ENCODE results near the gene MAGI3.

The MAGI3 gene

GRCh38 chr1:113437554-113438341, 47.4 kb downstream of the MAGI3 start:
- no peaks in the 10 kb centered on the region for H3K79me2 ChIP-seq (ENCODE audit: control insufficient read depth, insufficient read depth, low read length)
- no peak overlapping the region for H3K18ac ChIP-seq (ENCODE audit: low read length)
- no peak overlapping the region for H2AK5ac ChIP-seq (ENCODE audit: low read length)
- no peak overlapping the region for H3K27ac ChIP-seq (ENCODE audit: low read depth, low read length)
- H3K4me1 ChIP-seq (ENCODE audit: control insufficient read depth, low read depth, low read length): peaks cover 2% of the 10 kb centered on the region
- H4K8ac ChIP-seq (ENCODE audit: low read depth, low read length): no peak overlapping the region
- H3K36me3 ChIP-seq (ENCODE audit: control insufficient read depth, insufficient read depth, low read length): no peaks in the 10 kb centered on the region
- no CpG with 5 or more reads among the region's 3 CpGs for WGBS (ENCODE audit: extremely low coverage, insufficient coverage, low lambda C conversion rate)
- no peak overlapping the region for H3K4me2 ChIP-seq (ENCODE audit: low read length)
- H4K5ac ChIP-seq (ENCODE audit: low read length): no peak overlapping the region
- no peak overlapping the region for H3K9ac ChIP-seq (ENCODE audit: low read length)
- no peak for DNase-seq
- H2BK15ac ChIP-seq (replicated peaks; ENCODE audit: low read depth): no peak overlapping the region
- no peak overlapping the region for H3K4ac ChIP-seq (ENCODE audit: low read depth, low read length)
- H3K23ac ChIP-seq (ENCODE audit: low read length): no peak overlapping the region
- H3K27me3 ChIP-seq (ENCODE audit: insufficient read depth, low read length, poor library complexity): no peaks in the 10 kb centered on the region
- no peak overlapping the region for H2BK120ac ChIP-seq (ENCODE audit: low read depth, low read length)
- no peak overlapping the region for H3K56ac ChIP-seq (ENCODE audit: low read length)
- H3K4me3 ChIP-seq (ENCODE audit: low read length): no peak overlapping the region
- no peak overlapping the region for H2BK5ac ChIP-seq (ENCODE audit: low read length)
- peaks cover 5% of the 10 kb centered on the region for H3K79me1 ChIP-seq (ENCODE audit: low read length)

GRCh38 chr1:113438505-113439276, 48.4 kb downstream of the MAGI3 start:
- no peak overlapping the region for H3K4me2 ChIP-seq (ENCODE audit: low read length)
- no peak for DNase-seq
- no peak overlapping the region for H3K27ac ChIP-seq (ENCODE audit: low read depth, low read length)
- H3K9ac ChIP-seq (ENCODE audit: low read length): no peak overlapping the region
- no CpG with 5 or more reads among the region's 3 CpGs for WGBS (ENCODE audit: extremely low coverage, insufficient coverage, low lambda C conversion rate)
- H2BK5ac ChIP-seq (ENCODE audit: low read length): no peak overlapping the region
- H3K4ac ChIP-seq (ENCODE audit: low read depth, low read length): no peak overlapping the region
- no peak overlapping the region for H3K4me3 ChIP-seq (ENCODE audit: low read length)
- peaks cover 5% of the 10 kb centered on the region for H3K79me1 ChIP-seq (ENCODE audit: low read length)
- H3K27me3 ChIP-seq (ENCODE audit: insufficient read depth, low read length, poor library complexity): no peaks in the 10 kb centered on the region
- peaks cover 2% of the 10 kb centered on the region for H3K4me1 ChIP-seq (ENCODE audit: control insufficient read depth, low read depth, low read length)
- no peaks in the 10 kb centered on the region for H3K36me3 ChIP-seq (ENCODE audit: control insufficient read depth, insufficient read depth, low read length)
- H2AK5ac ChIP-seq (ENCODE audit: low read length): no peak overlapping the region
- no peak overlapping the region for H3K56ac ChIP-seq (ENCODE audit: low read length)
- H3K23ac ChIP-seq (ENCODE audit: low read length): no peak overlapping the region
- H4K8ac ChIP-seq (ENCODE audit: low read depth, low read length): no peak overlapping the region
- H2BK15ac ChIP-seq (replicated peaks; ENCODE audit: low read depth): no peak overlapping the region
- no peak overlapping the region for H4K5ac ChIP-seq (ENCODE audit: low read length)
- H2BK120ac ChIP-seq (ENCODE audit: low read depth, low read length): no peak overlapping the region
- no peak overlapping the region for H3K18ac ChIP-seq (ENCODE audit: low read length)
- H3K79me2 ChIP-seq (ENCODE audit: control insufficient read depth, insufficient read depth, low read length): no peaks in the 10 kb centered on the region

- Histone ChIP-seq H3K27ac (ENCODE audit: low read depth, low read length) (no peak overlapping the region), H3K56ac (ENCODE audit: low read length) (no peak overlapping the region), H3K9ac (ENCODE audit: low read length) (no peak overlapping the region), H3K4ac (ENCODE audit: low read depth, low read length) (no peak overlapping the region), H2AK5ac (ENCODE audit: low read length) (no peak overlapping the region), H3K4me3 (ENCODE audit: low read length) (no peak overlapping the region), H4K5ac (ENCODE audit: low read length) (no peak overlapping the region), H2BK5ac (ENCODE audit: low read length) (no peak overlapping the region), H4K8ac (ENCODE audit: low read depth, low read length) (no peak overlapping the region), H3K4me1 (ENCODE audit: control insufficient read depth, low read depth, low read length) (peaks cover 2% of the 10 kb centered on the region), H2BK120ac (ENCODE audit: low read depth, low read length) (no peak overlapping the region), H3K18ac (ENCODE audit: low read length) (no peak overlapping the region), H3K79me1 (ENCODE audit: low read length) (peaks cover 8% of the 10 kb centered on the region), H3K27me3 (ENCODE audit: insufficient read depth, low read length, poor library complexity) (no peaks in the 10 kb centered on the region), H3K79me2 (ENCODE audit: control insufficient read depth, insufficient read depth, low read length) (no peaks in the 10 kb centered on the region), H3K36me3 (ENCODE audit: control insufficient read depth, insufficient read depth, low read length) (no peaks in the 10 kb centered on the region), H2BK15ac (replicated peaks; ENCODE audit: low read depth) (no peak overlapping the region), H3K23ac (ENCODE audit: low read length) (no peak overlapping the region), H3K4me2 (ENCODE audit: low read length) (no peak overlapping the region)
- no CpG with 5 or more reads among the region's 2 CpGs for WGBS (ENCODE audit: extremely low coverage, insufficient coverage, low lambda C conversion rate)
- no peak for DNase-seq
Observed at GRCh38 chr1:113439277-113439670, 49.0 kb downstream of the MAGI3 start.

GRCh38 chr1:113442131-113442530, 51.8 kb downstream of the MAGI3 start:
- no CpG with 5 or more reads among the region's 2 CpGs for WGBS (ENCODE audit: extremely low coverage, insufficient coverage, low lambda C conversion rate)
- no peak overlapping the region for H2AK5ac ChIP-seq (ENCODE audit: low read length)
- H3K4me2 ChIP-seq (ENCODE audit: low read length): no peak overlapping the region
- H3K23ac ChIP-seq (ENCODE audit: low read length): no peak overlapping the region
- H3K79me2 ChIP-seq (ENCODE audit: control insufficient read depth, insufficient read depth, low read length): no peaks in the 10 kb centered on the region
- H3K27ac ChIP-seq (ENCODE audit: low read depth, low read length): no peak overlapping the region
- H4K8ac ChIP-seq (ENCODE audit: low read depth, low read length): no peak overlapping the region
- H3K27me3 ChIP-seq (ENCODE audit: insufficient read depth, low read length, poor library complexity): no peaks in the 10 kb centered on the region
- H3K56ac ChIP-seq (ENCODE audit: low read length): no peak overlapping the region
- H3K9ac ChIP-seq (ENCODE audit: low read length): no peak overlapping the region
- H4K5ac ChIP-seq (ENCODE audit: low read length): no peak overlapping the region
- H3K79me1 ChIP-seq (ENCODE audit: low read length): peaks cover 8% of the 10 kb centered on the region
- peaks cover 2% of the 10 kb centered on the region for H3K4me1 ChIP-seq (ENCODE audit: control insufficient read depth, low read depth, low read length)
- H2BK120ac ChIP-seq (ENCODE audit: low read depth, low read length): no peak overlapping the region
- no peaks in the 10 kb centered on the region for H3K36me3 ChIP-seq (ENCODE audit: control insufficient read depth, insufficient read depth, low read length)
- no peak for DNase-seq
- H3K4ac ChIP-seq (ENCODE audit: low read depth, low read length): no peak overlapping the region
- H2BK5ac ChIP-seq (ENCODE audit: low read length): no peak overlapping the region
- no peak overlapping the region for H2BK15ac ChIP-seq (replicated peaks; ENCODE audit: low read depth)
- no peak overlapping the region for H3K4me3 ChIP-seq (ENCODE audit: low read length)
- no peak overlapping the region for H3K18ac ChIP-seq (ENCODE audit: low read length)

GRCh38 chr1:113444857-113445256, 54.5 kb downstream of the MAGI3 start:
- no peak overlapping the region for H3K56ac ChIP-seq (ENCODE audit: low read length)
- H3K79me1 ChIP-seq (ENCODE audit: low read length): peaks cover 5% of the 10 kb centered on the region
- no peaks in the 10 kb centered on the region for H3K27me3 ChIP-seq (ENCODE audit: insufficient read depth, low read length, poor library complexity)
- no peak overlapping the region for H4K5ac ChIP-seq (ENCODE audit: low read length)
- H3K36me3 ChIP-seq (ENCODE audit: control insufficient read depth, insufficient read depth, low read length): no peaks in the 10 kb centered on the region
- no peak overlapping the region for H3K18ac ChIP-seq (ENCODE audit: low read length)
- no peak overlapping the region for H2BK120ac ChIP-seq (ENCODE audit: low read depth, low read length)
- H3K9ac ChIP-seq (ENCODE audit: low read length): no peak overlapping the region
- H2BK15ac ChIP-seq (replicated peaks; ENCODE audit: low read depth): no peak overlapping the region
- no peak overlapping the region for H3K4me2 ChIP-seq (ENCODE audit: low read length)
- no peak overlapping the region for H2BK5ac ChIP-seq (ENCODE audit: low read length)
- no peak overlapping the region for H3K27ac ChIP-seq (ENCODE audit: low read depth, low read length)
- no peaks in the 10 kb centered on the region for H3K79me2 ChIP-seq (ENCODE audit: control insufficient read depth, insufficient read depth, low read length)
- H3K4me3 ChIP-seq (ENCODE audit: low read length): no peak overlapping the region
- H4K8ac ChIP-seq (ENCODE audit: low read depth, low read length): no peak overlapping the region
- DNase-seq: no peak
- H3K4me1 ChIP-seq (ENCODE audit: control insufficient read depth, low read depth, low read length): peaks cover 2% of the 10 kb centered on the region
- H3K23ac ChIP-seq (ENCODE audit: low read length): no peak overlapping the region
- H2AK5ac ChIP-seq (ENCODE audit: low read length): no peak overlapping the region
- H3K4ac ChIP-seq (ENCODE audit: low read depth, low read length): no peak overlapping the region

Measured in mesendoderm (in vitro differentiated cells).